Stimulated activated CD4-positive, alpha-beta T cell treated with anti-CD3 and anti-CD28 coated beads, TNF-alpha, amount 100 ng/mL, for 24 hours (primary cell): ENCODE data around the gene PCDHA4.

Source experiments
- DNase-seq, 3 experiments: peaks; one replicate each; pipeline ENCODE4 v3.0.0-alpha.2; 2020; ENCODE audit warnings: low read depth in 3 of 3

Gene PCDHA4

DNA sequence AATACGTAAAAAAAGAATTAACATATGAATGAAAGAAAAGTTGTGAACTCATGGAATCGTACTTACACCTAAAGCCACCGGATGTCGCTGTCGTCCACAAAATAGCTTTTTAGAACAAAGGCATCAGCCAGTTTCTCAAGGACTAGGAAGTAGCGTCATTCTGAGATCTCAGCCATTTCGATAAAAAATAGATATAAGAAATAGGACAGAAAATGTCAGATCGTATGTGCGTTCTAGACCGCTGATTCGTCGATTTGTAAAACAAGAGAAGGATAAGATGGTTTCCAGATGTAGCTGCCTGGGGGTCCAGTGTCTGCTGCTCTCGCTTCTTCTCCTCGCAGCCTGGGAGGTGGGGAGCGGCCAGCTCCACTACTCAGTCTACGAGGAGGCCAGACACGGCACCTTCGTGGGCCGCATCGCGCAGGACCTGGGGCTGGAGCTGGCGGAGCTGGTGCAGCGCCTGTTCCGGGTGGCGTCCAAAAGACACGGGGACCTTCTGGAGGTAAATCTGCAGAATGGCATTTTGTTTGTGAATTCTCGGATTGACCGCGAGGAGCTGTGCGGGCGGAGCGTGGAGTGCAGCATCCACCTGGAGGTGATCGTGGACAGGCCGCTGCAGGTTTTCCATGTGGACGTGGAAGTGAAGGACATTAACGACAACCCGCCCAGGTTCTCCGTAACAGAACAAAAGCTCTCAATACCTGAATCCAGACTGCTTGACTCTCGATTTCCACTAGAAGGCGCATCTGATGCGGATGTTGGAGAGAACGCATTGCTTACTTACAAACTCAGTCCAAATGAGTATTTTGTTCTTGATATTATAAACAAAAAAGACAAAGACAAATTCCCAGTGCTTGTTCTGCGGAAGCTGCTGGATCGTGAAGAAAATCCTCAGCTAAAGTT lies 49.2 kb downstream of the PCDHA4 start, which contains the start of gene PCDHA10:
PCDHA10 (plus strand) TSS at position 126 of the 903 bp plus-strand sequence; CDS start at position 278, 152 bp downstream.
- no peak for DNase-seq

DNA sequence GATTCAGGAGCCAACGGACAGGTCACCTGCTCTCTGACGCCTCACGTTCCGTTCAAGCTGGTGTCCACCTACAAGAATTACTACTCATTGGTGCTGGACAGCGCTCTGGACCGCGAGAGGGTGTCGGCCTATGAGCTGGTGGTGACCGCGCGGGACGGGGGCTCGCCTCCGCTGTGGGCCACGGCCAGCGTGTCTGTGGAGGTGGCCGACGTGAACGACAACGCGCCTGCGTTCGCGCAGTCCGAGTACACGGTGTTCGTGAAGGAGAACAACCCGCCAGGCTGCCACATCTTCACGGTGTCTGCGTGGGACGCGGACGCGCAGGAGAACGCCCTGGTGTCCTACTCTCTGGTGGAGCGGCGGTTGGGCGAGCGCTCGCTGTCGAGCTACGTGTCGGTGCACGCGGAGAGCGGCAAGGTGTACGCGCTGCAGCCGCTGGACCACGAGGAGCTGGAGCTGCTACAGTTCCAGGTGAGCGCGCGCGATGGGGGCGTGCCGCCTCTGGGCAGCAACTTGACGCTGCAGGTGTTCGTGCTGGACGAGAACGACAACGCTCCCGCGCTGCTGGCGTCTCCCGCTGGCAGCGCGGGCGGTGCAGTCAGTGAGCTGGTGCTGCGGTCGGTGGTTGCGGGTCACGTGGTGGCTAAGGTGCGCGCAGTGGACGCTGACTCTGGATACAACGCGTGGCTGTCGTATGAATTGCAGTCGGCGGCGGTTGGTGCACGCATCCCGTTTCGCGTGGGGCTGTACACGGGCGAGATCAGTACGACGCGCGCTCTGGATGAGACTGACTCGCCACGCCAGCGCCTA lies 50.5 kb downstream of the PCDHA4 start:
- no peak for DNase-seq

DNA sequence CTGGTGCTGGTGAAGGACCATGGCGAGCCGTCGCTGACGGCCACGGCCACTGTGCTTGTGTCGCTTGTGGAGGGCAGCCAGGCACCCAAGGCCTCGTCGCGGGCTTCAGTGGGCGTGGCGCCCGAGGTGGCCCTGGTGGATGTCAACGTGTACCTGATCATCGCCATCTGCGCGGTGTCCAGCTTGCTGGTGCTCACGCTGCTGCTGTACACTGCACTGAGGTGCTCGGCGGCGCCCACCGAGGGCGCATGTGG lies 51.0 kb downstream of the PCDHA4 start:
- no peak for DNase-seq

DNA sequence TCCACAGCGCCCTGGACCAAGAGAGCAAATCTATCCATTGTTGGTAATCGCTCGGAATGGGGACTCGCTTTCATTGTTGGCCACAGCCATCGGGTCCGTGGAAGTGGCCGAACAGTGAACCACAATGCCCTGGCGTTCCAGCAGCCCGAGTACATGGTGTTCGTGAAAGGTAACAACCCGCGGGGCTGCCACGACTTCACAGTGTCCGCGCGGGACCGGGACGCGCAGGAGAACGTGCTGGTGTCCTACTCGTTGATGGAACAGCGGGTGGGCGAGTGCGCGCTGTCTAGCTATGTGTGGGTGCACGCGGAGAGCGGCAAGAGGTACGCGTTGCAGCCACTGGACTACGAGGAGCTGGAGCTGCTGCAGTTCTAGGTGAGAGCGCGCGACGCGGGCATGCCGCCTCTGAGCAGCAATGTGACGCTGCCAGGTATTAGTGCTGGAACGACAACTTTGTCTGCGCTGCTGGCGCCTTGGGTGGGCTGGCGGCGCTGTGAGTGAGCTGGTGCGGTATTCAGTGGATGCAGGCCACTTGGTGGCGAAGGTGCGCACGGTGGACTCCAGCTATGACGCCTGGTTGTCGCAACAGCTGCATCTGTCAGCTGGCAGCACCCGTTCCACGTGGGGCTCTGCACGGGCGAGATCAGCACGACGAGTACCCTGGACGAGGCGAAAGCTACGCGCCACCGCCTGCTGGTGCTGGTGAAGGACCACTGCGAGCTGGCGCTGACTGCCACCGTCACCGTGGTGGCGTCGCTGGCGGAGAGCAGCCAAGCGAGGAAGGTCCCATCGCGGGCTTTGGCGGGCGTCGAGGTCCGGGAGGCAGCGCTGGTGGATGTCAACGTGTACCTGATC lies 55.8 kb downstream of the PCDHA4 start:
- no peak for DNase-seq
